ENCODE measurements around the gene LRRC4C. TPM values are rescaled to one million over a fixed set of nuclear protein-coding genes. Genes with fewer than 3 reads are reported as not detected.

Gene LRRC4C
- total and polyA plus RNA-seq, 2 donors (not counting 3 experiments of a cell fraction or from before 2014, with no cell fraction given) = not detected

GRCh38 chr11:40295466-40295865 is 1164.0 kb downstream of the LRRC4C start:
- H3K4me2 ChIP-seq (ENCODE audit: insufficient read depth, low read length) = no peak overlapping the region
- peaks cover 16 to 17% of the 10 kb centered on the region in 2 experiments for H3K27me3 ChIP-seq (ENCODE audit: control insufficient read depth in 2 of 2, insufficient read depth in 2 of 2, low read length in 2 of 2)
- no peaks in the 10 kb centered on the region for H3K36me3 ChIP-seq (ENCODE audit: control insufficient read depth in 2 of 2, extremely low read depth in 1 of 2, insufficient read depth in 2 of 2, low read length in 2 of 2)
- no peak overlapping the region for H3K4me3 ChIP-seq (replicated peaks in 1 of 3; ENCODE audit: insufficient read depth in 1 of 3, low read depth in 1 of 3, low read length in 3 of 3)
- dilution Hi-C loops (cut with MboI; ENCODE audit: extremely low pct_ligation_motif_present, low sequenced_read_pairs) (no loop called here), intact Hi-C loops (cut with micrococcal nuclease) (no loop called here)
- no peaks in the 10 kb centered on the region for H3K4me1 ChIP-seq (ENCODE audit: control insufficient read depth, extremely low read depth, insufficient read depth, low read length)
- H4K20me1 ChIP-seq (replicated peaks; ENCODE audit: control insufficient read depth, extremely low read depth, insufficient read depth, low read length) = no peaks in the 10 kb centered on the region
- H3K9ac ChIP-seq (replicated peaks; ENCODE audit: extremely low read depth, insufficient read depth, low read length) = no peak overlapping the region
- FAIRE-seq = no peak
- TF ChIP-seq JUN (IDR thresholded peaks at IDR 0.05; ENCODE audit: borderline replicate concordance, insufficient read depth, insufficient read length, low read depth) = no peak
- TF ChIP-seq MYC (IDR thresholded peaks at IDR 0.05; ENCODE audit: low read depth, low read length) = no peak
- TF ChIP-seq MAX (IDR thresholded peaks at IDR 0.05; ENCODE audit: insufficient read depth, insufficient read length) = no peak
- TF ChIP-seq GATA2 (IDR thresholded peaks at IDR 0.05; ENCODE audit: insufficient read depth, insufficient read length, low read depth, low read length) = no peak
- no peak for TF ChIP-seq CTCF (IDR thresholded peaks at IDR 0.05; ENCODE audit: extremely low read depth in 1 of 2, insufficient read depth in 1 of 2, low read depth in 1 of 2, low read length in 2 of 2)
- no peak for TF ChIP-seq POLR2AphosphoS5 (IDR thresholded peaks at IDR 0.05; ENCODE audit: insufficient read depth, low read depth, low read length)
- no peak for TF ChIP-seq POLR2A (IDR thresholded peaks at IDR 0.05; ENCODE audit: low read depth, low read length)
- TF ChIP-seq EZH2 (IDR thresholded peaks at IDR 0.05; ENCODE audit: borderline replicate concordance, low read depth, low read length, severe bottlenecking) = no peak
- TF ChIP-seq FOS (IDR thresholded peaks at IDR 0.05; ENCODE audit: borderline replicate concordance, insufficient read depth, low read length) = no peak
- no peak for DNase-seq (ENCODE audit: low read depth, low spot score)
- H3K9me1 ChIP-seq (replicated peaks; ENCODE audit: control insufficient read depth, extremely low read depth, insufficient read depth, low read length) = no peaks in the 10 kb centered on the region
- H3K27ac ChIP-seq (ENCODE audit: insufficient read depth, low read depth, low read length) = no peak overlapping the region
- POLR2A ChIA-PET = no interaction called here
- H3K79me2 ChIP-seq (ENCODE audit: control insufficient read depth, insufficient read depth, low read length) = no peaks in the 10 kb centered on the region
- CTCF ChIA-PET = interaction anchor here (0.7 to 1.9 kb wide), 3 partner anchors 11 to 34 kb away, joined by 3 to 8 read pairs (median 3); no protein-coding TSS in a partner anchor
- no peaks in the 10 kb centered on the region for H3K9me3 ChIP-seq (replicated peaks; ENCODE audit: control insufficient read depth, insufficient read depth, low read length)
- H2AFZ ChIP-seq (ENCODE audit: low read depth, low read length) = no peak overlapping the region
- no TSS peak for BruUV-seq (replicated peaks)

Data from endothelial cell of umbilical vein (primary cell).